Measurements from ENCODE around the gene OPN4.

The OPN4 gene

GRCh38 chr10:86647773-86648703, 6.3 kb upstream of the OPN4 start:
- DNase-seq: peak; percentile 1

GRCh38 chr10:86648704-86649427, 5.5 kb upstream of the OPN4 start:
- DNase-seq: peak; percentile 1

- DNase-seq: no peak
Measured at GRCh38 chr10:86649471-86650150, 4.7 kb upstream of the OPN4 start.

- peak; percentile 0 for DNase-seq
Measured at GRCh38 chr10:86650151-86650550, 4.2 kb upstream of the OPN4 start.

GRCh38 chr10:86651021-86651471, 3.3 kb upstream of the OPN4 start:
- DNase-seq: no peak

GRCh38 chr10:86651631-86652331, 2.6 kb upstream of the OPN4 start:
- no peak for DNase-seq

- no peak for DNase-seq
Measured at GRCh38 chr10:86652361-86653202, 1.8 kb upstream of the OPN4 start.

GRCh38 chr10:86653379-86653778, 968 bp upstream of the OPN4 start:
- DNase-seq: no peak

GRCh38 chr10:86653987-86654386, 360 bp upstream of the OPN4 start:
- DNase-seq: no peak

- no peak for DNase-seq
Measured at GRCh38 chr10:86655173-86655540, 810 bp downstream of the OPN4 start.

- DNase-seq: no peak
Measured at GRCh38 chr10:86655596-86655995, 1.2 kb downstream of the OPN4 start.

- no peak for DNase-seq
Measured at GRCh38 chr10:86657011-86657395, 2.7 kb downstream of the OPN4 start.

- no peak for DNase-seq
Measured at GRCh38 chr10:86657396-86658011, 3.2 kb downstream of the OPN4 start.

GRCh38 chr10:86658261-86658741, 4.0 kb downstream of the OPN4 start:
- no peak for DNase-seq

- no peak for DNase-seq
Measured at GRCh38 chr10:86658751-86659150, 4.4 kb downstream of the OPN4 start.

- no peak for DNase-seq
Measured at GRCh38 chr10:86659161-86659691, 4.9 kb downstream of the OPN4 start.

GRCh38 chr10:86659721-86660453, 5.5 kb downstream of the OPN4 start:
- no peak for DNase-seq

- no peak for DNase-seq
Measured at GRCh38 chr10:86661161-86662025, 7.0 kb downstream of the OPN4 start.
